Myocyte (in vitro differentiated cells): Measurements from ENCODE around the gene CEMIP. TPM values are rescaled to one million over a fixed set of nuclear protein-coding genes. Genes with fewer than 3 reads are reported as not detected.
A peak's percentile ranks its signal among the peaks of the same experiment; 100 is the strongest.
"Not testable (repeated sequence)": the region's sequence is repeated elsewhere in the genome, so short reads cannot be mapped to it uniquely, and the experiment has no call there.

Experiments
- DNase-seq: peaks from one replicate; pipeline ENCODE4 v3.0.0-alpha.2; 2012; ENCODE audit warnings: low read depth
- total RNA-seq: library from RNA; depleted of rRNA; stranded (reverse); fragments of >200 nt; gene quantifications from 2 replicates; pipeline ENCODE4 v1.2.3, GENCODE V29; 2014

CEMIP gene
- total RNA-seq, 1 donor from 2014 or later, result 13.9 TPM

- DNase-seq, result no peak
Observed at GRCh38 chr15:80755885-80756284, 23.3 kb upstream of the CEMIP start.

- DNase-seq, result no peak
Observed at GRCh38 chr15:80758130-80758745, 20.9 kb upstream of the CEMIP start.

- DNase-seq, result no peak
Observed at GRCh38 chr15:80760960-80761359, 18.2 kb upstream of the CEMIP start.

GRCh38 chr15:80761754-80762153 is 17.4 kb upstream of the CEMIP start:
- no peak for DNase-seq

DNA sequence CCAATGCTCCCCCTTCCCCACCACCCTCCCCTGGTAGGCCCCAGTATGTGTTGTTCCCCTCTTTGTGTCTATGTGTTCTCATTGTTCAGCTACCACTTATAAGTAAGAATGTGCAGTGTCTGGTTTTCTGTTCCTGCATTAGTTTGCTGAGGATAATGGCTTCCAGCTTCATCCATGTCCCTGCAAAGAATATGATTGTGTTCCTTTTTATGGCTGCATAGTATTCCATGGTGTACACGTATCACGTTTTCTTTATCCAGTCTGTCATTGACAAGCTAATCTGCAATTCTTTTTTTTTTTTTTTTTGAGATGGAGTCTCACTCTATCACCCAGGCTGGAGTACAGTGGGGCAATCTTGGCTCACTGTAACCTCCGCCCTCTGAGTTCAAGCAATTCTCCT is 15.9 kb upstream of the CEMIP start:
- DNase-seq, result not testable (repeated sequence)

DNA sequence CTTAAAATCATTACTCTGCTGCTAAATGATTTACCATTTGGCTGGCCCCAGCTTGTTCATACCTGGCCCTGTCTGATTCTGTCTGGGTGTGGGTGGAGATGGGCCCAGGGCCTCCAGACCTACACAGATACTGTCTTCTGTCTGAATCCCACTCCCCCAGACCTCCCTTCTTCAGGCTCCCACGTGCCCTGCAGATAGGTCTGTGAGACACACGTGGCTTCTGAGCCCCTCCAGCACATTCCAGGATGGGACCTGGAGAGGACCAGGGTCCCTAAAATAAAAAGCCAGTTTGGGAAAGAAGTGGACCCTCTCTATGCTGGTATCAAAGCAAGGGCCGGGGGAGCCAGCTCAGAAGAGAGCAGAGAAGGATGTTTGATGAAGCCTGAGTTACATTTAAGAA is 14.6 kb upstream of the CEMIP start:
- DNase-seq, result no peak

- DNase-seq, result no peak
Observed at GRCh38 chr15:80766275-80766674, 12.9 kb upstream of the CEMIP start.

- no peak for DNase-seq
Observed at GRCh38 chr15:80768158-80768557, 11.0 kb upstream of the CEMIP start.

DNA sequence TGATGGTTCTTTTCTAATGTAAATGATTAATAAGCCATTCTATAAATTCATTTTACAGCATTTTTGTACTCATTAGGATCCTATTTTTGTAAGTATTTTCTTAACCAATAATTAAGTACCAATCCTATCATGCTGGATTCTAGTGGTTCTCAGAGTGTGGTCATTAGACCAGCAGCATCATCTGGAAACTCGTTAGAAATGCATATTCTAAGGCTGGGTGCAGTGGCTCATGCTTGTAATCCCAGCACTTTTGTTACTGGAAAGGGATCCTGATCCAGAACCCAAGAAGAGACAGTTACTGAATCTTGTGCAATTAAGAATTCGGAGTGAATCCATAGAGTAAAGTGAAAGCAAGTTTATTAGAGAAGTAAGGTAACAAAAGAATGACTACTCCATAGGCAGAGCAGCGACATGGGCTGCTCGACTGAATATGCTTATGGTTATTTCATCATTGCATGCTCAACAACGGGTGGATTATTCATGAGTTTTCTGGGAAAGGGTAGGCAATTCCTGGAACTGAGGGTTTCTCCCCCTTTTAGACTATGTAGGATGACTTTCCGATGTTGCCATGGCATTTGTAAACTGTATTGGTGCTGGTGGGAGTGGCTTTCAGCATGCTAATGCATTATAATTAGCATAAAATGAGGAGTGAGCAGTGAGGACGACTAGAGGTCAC is 9.9 kb upstream of the CEMIP start:
- DNase-seq, result no peak

DNA sequence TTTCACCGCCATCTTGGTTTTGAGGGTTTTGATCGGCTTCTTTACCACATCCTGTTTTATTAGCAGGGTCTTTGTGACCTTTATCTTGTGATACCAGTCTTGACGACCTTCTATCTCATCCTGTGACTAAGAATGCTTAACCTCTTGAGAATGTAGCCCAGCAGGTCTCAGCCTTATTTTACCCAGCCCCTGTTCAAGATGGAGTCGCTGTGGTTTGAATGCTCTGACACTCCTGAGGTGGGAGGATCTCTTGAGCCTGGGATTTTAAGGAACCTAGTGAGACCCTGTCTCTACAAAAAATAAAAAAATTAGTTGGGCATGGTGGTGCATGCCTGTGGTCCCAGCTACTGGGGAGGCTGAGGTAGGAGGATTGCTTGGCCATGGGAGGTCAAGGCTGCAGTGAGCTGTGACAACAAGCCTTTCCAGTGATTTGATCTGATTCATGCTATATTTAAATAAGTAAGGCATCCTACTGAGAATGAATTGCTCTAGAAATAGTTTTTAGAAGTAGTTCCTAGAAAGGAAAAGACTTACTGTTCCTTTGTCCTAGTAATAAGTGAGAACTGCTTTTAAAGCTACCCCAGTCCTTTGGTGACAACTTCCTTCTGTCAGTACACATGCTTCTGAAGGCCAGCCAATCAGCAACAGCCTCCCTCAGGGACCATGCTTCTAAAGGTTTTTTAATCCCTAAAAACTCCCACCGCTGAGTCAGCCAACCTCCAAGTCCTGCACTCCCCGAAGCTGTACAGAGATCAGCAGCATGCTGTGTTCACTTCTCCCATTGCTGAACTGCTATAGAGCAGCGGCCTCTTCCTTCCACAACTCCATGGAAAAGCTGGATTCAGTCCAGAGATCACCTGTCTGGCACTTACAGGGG is 9.1 kb upstream of the CEMIP start:
- no peak for DNase-seq

- no peak for DNase-seq
Observed at GRCh38 chr15:80773122-80773551, 6.0 kb upstream of the CEMIP start.

GRCh38 chr15:80773792-80774352 is 5.3 kb upstream of the CEMIP start:
- no peak for DNase-seq

DNA sequence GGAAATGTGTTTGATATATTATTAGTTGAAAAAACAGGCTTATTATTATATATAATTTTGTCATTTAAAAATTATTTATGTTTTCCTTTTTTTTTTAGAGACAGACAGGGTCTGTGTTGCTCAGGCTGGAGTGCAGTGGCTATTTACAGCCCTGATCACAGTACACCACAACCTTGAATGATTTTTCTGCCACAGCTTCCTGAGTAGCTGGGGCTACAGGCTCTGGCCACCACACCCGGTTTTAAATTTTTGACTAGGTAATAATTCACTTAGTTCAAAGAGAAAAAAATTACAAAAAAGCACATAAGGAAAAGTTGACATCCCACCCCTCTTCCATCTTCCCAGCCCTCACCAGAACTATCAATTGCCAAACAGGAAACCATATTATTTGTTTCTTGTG is 4.7 kb upstream of the CEMIP start:
- no peak for DNase-seq

DNA sequence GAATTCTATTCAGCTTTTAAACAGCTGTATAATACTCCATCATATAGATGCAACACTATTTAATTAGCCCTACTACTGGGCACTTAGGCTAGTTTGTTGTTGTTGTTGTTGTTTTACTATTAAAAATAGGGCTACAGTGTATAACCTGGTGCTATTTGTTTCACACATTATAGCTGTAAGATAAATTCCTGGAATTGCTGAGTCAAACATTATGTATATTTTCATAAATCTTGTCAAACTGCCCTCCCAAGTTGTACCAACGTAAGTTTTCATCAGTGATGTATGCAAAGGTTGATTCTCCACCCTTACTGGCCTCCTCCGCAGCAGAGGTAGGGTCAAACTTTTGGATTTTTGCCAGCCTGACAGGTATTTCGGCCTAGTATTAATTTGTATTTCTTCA is 3.8 kb upstream of the CEMIP start:
- no peak for DNase-seq

- peak; percentile 87 for DNase-seq
Observed at GRCh38 chr15:80776420-80777045, 2.6 kb upstream of the CEMIP start.

DNA sequence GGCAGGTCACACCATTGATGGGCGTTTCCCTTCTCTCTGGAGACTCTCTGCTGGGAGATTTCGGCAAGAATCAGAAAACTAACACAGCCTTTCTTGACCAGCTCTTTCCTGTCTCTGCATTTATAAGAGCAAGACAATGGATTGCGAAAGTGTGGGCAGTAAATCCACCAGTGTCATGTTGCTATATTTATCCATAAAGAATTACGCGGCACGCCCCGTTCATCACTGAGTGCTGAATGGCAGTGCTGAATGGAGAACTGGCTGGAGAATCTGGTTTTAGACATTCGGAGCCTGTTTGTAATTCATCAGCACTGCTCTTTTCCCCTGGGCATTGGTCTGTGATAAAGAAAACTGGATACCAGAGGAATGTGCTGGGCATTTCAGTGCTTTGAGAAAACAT is 2.0 kb upstream of the CEMIP start:
- peak; percentile 91 for DNase-seq

GRCh38 chr15:80777826-80778620 is 1.1 kb upstream of the CEMIP start:
- no peak for DNase-seq

GRCh38 chr15:80778621-80778963 is 578 bp upstream of the CEMIP start:
- no peak for DNase-seq

GRCh38 chr15:80779658-80780415 is 667 bp downstream of the CEMIP start:
- DNase-seq, result peak; percentile 42
